ENCODE data around the gene NMD3. TPM values are rescaled to one million over a fixed set of nuclear protein-coding genes. Genes with fewer than 3 reads are reported as not detected.
A peak's percentile ranks its signal among the peaks of the same experiment; 100 is the strongest.

The NMD3 gene
- total and polyA plus RNA-seq, 2 of the 4 experiments (the other 2 are of a cell fraction), result 33.8 to 95.0 TPM

GRCh38 chr3:161239700-161240099, 18.6 kb downstream of the NMD3 start:
- H2AFZ ChIP-seq (replicated peaks; ENCODE audit: low read length, poor library complexity), result no peak overlapping the region
- H3K4me3 ChIP-seq (ENCODE audit: insufficient read depth, low read depth, low read length), result no peak overlapping the region
- no peak overlapping the region for H3K27ac ChIP-seq (ENCODE audit: insufficient read depth, low read length)
- intact Hi-C loops (cut with micrococcal nuclease) (loop anchor here (10.0 kb wide), 1 partner anchor 715 kb away; no protein-coding TSS in a partner anchor), dilution Hi-C loops (cut with HindIII; ENCODE audit: low sequenced_read_pairs, unreplicated experiment) (no loop called here), in situ Hi-C loops (cut with MboI; ENCODE audit: low sequenced_read_pairs) (no loop called here)
- no peak overlapping the region for H2BK15ac ChIP-seq (ENCODE audit: low read depth, low read length)
- H3K36me3 ChIP-seq (ENCODE audit: control insufficient read depth, insufficient read depth, low read length), result peaks cover 25% of the 10 kb centered on the region
- no peak overlapping the region for H3K4ac ChIP-seq (ENCODE audit: low read depth, low read length)
- no peaks in the 10 kb centered on the region for H3K9me1 ChIP-seq (ENCODE audit: insufficient read depth, low read length)
- no peak overlapping the region for H2AK9ac ChIP-seq (replicated peaks; ENCODE audit: low read depth, low read length, poor library complexity)
- H3K23ac ChIP-seq (ENCODE audit: low read depth, low read length), result no peak overlapping the region
- H4K20me1 ChIP-seq (ENCODE audit: insufficient read depth, low read length), result no peaks in the 10 kb centered on the region; the same call in 1 of the 2 replicates
- no peak overlapping the region for H3K56ac ChIP-seq (ENCODE audit: extremely low read depth, insufficient read depth, low read length)
- H3K4me1 ChIP-seq (ENCODE audit: control insufficient read depth, insufficient read depth, low read length), result no peaks in the 10 kb centered on the region
- no peak overlapping the region for H2BK120ac ChIP-seq (ENCODE audit: low read depth, low read length)
- ATAC-seq (ENCODE audit: low read depth) (0 out of 2 replicates have a peak, but pooled peaks have one; percentile 27), DNase-seq (peak; percentile 41)
- BruUV-seq (replicated peaks), result no TSS peak
- H3K4me2 ChIP-seq (ENCODE audit: low read depth, low read length), result no peak overlapping the region
- no peak for TF ChIP-seq SMC3 (IDR thresholded peaks at IDR 0.05; ENCODE audit: low read depth, low read length)
- TF ChIP-seq FOS (IDR thresholded peaks at IDR 0.05; ENCODE audit: low read depth, low read length), result no peak
- no peak for TF ChIP-seq BHLHE40 (IDR thresholded peaks at IDR 0.05; ENCODE audit: low read depth, low read length)
- TF ChIP-seq CHD1 (IDR thresholded peaks at IDR 0.05; ENCODE audit: low read depth, low read length), result no peak
- no peak for TF ChIP-seq CEBPB (IDR thresholded peaks at IDR 0.05; ENCODE audit: low read depth, low read length)
- no peak for TF ChIP-seq MAFK (IDR thresholded peaks at IDR 0.05; ENCODE audit: low read depth, low read length)
- no CpG with 5 or more reads among the region's 2 CpGs for whole genome bisulfite sequencing, 2 experiments (ENCODE audit: extremely low coverage in 2 of 2, insufficient read length in 1 of 2)
- no peaks in the 10 kb centered on the region for H3K27me3 ChIP-seq (ENCODE audit: control insufficient read depth, insufficient read depth, low read length)
- no peak overlapping the region for H3K9ac ChIP-seq (ENCODE audit: low read depth, low read length)
- H4K5ac ChIP-seq (ENCODE audit: low read depth, low read length), result no peak overlapping the region
- H4K8ac ChIP-seq (ENCODE audit: low read depth in 2 of 2, low read length in 2 of 2), result no peak overlapping the region
- H3K14ac ChIP-seq (replicated peaks; ENCODE audit: low read depth, low read length), result no peak overlapping the region
- no peak overlapping the region for H2BK20ac ChIP-seq (ENCODE audit: low read depth, low read length)
- no peak overlapping the region for H4K91ac ChIP-seq (ENCODE audit: insufficient read depth, low read depth, low read length)
- H3K18ac ChIP-seq (ENCODE audit: low read depth, low read length), result no peak overlapping the region
- H2BK5ac ChIP-seq (ENCODE audit: low read depth, low read length, poor library complexity, severe bottlenecking), result peak overlapping the region; percentile 46
- peaks cover 6 to 24% of the 10 kb centered on the region in 2 experiments for H3K79me1 ChIP-seq (ENCODE audit: low read depth in 1 of 2, low read length in 2 of 2)
- no peak overlapping the region for H2AK5ac ChIP-seq (ENCODE audit: low read depth, low read length)
- ChIA-PET CTCF (interaction anchor here (0.8 kb wide), 1 partner anchor 8 kb away, joined by 8 read pairs; no protein-coding TSS in a partner anchor), POLR2A (ENCODE audit: unreplicated experiment) (no interaction called here)
- H3K9me3 ChIP-seq (ENCODE audit: control insufficient read depth, insufficient read depth, low read length), result no peaks in the 10 kb centered on the region
